Measurements from ENCODE around the gene IL25.

GRCh38 chr14:23360496-23360895, 12.1 kb upstream of the IL25 start:
- TF ChIP-seq CTCF (optimal IDR thresholded peaks at IDR 0.05 in 1 of 3, IDR thresholded peaks at IDR 0.05 in 1 of 3, conservative IDR thresholded peaks at IDR 0.05 in 1 of 3; ENCODE audit: extremely low read depth in 1 of 3, insufficient read depth in 2 of 3, low read length in 3 of 3) (no peak), EZH2 (IDR thresholded peaks at IDR 0.05; ENCODE audit: low read length) (no peak)
